PFSK-1 (cell line): ENCODE measurements around the gene NIT1.

Experiments used
- FOXP2 ChIP-seq: optimal IDR thresholded peaks from 2 replicates; pipeline ENCODE3; 2011; ENCODE audit warnings: borderline replicate concordance, control low read depth, inconsistent platforms; ENCODE audit not compliant: insufficient read depth; ENCODE audit errors: extremely low read length, extremely low read depth
- POLR2AphosphoS5 ChIP-seq: IDR thresholded peaks from 2 replicates; pipeline ENCODE4 v1.6.1; 2012; ENCODE audit warnings: low read depth, mild to moderate bottlenecking, control low read depth, low read length, moderate library complexity
- SIN3A ChIP-seq: IDR thresholded peaks from 2 replicates; pipeline ENCODE4 v1.6.1; 2012; ENCODE audit warnings: mild to moderate bottlenecking, low read length, moderate library complexity, borderline replicate concordance; ENCODE audit not compliant: insufficient read depth
- TAF1 ChIP-seq: IDR thresholded peaks from 2 replicates; pipeline ENCODE4 v1.6.1; 2012; ENCODE audit warnings: low read length, control low read depth, borderline replicate concordance; ENCODE audit not compliant: insufficient read depth
- TF ChIP-seq, protein P1 (sequence below), 2 experiments: IDR thresholded peaks; 2 replicates each; pipeline versions ENCODE4 v1.6.1 to v1.8.0; 2011 to 2012; ENCODE audit warnings: low read depth in 2 of 2, low read length in 2 of 2, control low read depth in 1 of 2, inconsistent platforms in 1 of 2, mild to moderate bottlenecking in 1 of 2, moderate library complexity in 1 of 2; ENCODE audit not compliant: insufficient read depth in 1 of 2

The NIT1 gene

DNA sequence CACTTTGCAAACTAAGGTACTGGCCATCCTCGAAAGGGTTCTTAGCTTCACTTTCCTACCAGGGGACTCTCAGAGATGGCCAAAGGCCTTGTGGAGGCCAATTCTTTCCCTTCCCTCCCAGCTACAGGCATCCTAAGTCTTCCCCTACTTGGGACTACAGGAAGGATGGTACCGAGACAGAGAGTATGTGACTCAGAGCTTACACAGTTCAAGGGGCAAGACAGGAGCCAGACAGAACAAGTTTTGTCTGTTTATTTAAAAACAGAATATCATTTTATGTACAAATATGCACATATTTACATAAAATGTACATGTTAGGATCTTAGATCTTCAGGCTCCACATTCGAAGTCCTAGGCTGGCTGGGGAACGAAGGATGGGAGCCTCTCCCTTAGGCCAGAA is 47.1 kb upstream of the NIT1 start:
- TF ChIP-seq SIN3A (no peak), FOXP2 (no peak), TAF1 (no peak), POLR2AphosphoS5 (no peak)
- TF ChIP-seq, protein P1, sequence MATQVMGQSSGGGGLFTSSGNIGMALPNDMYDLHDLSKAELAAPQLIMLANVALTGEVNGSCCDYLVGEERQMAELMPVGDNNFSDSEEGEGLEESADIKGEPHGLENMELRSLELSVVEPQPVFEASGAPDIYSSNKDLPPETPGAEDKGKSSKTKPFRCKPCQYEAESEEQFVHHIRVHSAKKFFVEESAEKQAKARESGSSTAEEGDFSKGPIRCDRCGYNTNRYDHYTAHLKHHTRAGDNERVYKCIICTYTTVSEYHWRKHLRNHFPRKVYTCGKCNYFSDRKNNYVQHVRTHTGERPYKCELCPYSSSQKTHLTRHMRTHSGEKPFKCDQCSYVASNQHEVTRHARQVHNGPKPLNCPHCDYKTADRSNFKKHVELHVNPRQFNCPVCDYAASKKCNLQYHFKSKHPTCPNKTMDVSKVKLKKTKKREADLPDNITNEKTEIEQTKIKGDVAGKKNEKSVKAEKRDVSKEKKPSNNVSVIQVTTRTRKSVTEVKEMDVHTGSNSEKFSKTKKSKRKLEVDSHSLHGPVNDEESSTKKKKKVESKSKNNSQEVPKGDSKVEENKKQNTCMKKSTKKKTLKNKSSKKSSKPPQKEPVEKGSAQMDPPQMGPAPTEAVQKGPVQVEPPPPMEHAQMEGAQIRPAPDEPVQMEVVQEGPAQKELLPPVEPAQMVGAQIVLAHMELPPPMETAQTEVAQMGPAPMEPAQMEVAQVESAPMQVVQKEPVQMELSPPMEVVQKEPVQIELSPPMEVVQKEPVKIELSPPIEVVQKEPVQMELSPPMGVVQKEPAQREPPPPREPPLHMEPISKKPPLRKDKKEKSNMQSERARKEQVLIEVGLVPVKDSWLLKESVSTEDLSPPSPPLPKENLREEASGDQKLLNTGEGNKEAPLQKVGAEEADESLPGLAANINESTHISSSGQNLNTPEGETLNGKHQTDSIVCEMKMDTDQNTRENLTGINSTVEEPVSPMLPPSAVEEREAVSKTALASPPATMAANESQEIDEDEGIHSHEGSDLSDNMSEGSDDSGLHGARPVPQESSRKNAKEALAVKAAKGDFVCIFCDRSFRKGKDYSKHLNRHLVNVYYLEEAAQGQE (IDR thresholded peaks at IDR 0.05; ENCODE audit: insufficient read depth in 1 of 2, low read depth in 2 of 2, low read length in 2 of 2): no peak

DNA sequence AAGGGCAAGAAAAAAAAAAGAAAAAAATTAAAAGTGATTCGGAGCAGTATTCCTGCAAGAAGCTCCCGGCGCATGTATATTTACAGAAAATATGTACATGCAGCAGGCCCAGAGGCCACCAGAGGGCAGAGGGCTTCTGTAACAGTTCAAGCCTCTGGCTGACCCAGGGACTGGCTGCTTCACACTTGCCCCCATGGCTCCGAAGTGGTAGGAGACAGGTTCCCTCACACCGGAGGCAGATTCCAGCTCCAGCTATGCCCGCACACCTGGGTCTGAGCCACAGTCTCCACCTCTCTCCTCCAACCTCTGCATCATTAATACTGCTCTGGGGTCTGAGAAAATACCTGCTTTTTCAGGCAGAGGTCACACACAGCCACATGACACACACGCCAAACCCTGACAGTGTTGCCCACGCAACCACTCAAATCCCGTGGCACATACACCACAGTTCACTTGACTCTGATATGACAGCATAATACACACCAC is 46.0 kb upstream of the NIT1 start:
- TF ChIP-seq SIN3A: no peak
- no peak for TF ChIP-seq TAF1
- no peak for TF ChIP-seq FOXP2
- no peak for TF ChIP-seq POLR2AphosphoS5
- TF ChIP-seq, protein P1 (IDR thresholded peaks at IDR 0.05; ENCODE audit: insufficient read depth in 1 of 2, low read depth in 2 of 2, low read length in 2 of 2): no peak

DNA sequence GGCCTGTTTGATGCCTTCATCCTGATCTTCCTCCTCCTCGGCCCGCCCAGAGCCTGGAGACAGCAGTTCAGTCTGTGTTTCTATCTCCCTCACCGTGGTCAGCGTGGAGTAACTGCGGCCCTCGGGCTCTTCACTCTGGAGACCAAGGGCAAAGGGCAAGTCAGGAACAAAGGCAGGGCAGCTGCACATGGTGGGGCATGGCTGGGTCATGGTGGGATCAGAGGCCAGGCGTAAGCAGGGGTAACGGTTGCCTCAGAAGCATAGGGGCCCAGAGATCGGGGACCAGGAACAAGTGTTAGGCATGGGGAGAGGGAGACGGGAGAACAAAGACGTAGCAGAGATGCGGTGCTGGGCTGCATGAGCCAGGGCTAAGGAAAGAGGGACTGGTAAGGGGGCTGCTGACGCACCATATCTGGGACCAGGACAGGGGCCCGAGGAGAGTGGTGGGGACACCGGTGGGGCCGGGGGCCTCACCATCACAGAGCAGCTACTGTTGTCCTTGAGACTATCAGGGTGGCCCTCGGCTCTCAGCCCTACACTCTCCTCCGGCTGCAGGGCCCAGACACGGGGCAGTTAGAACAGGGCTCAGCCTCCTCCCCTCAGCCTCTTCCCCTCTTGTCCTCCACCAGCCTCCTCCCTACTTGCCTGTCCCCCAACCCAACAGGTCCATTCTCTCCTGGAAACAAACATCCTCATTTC is 45.0 kb upstream of the NIT1 start:
- TF ChIP-seq FOXP2: no peak
- TF ChIP-seq SIN3A: no peak
- TF ChIP-seq POLR2AphosphoS5: no peak
- TF ChIP-seq TAF1: no peak
- TF ChIP-seq, protein P1 (IDR thresholded peaks at IDR 0.05; ENCODE audit: insufficient read depth in 1 of 2, low read depth in 2 of 2, low read length in 2 of 2): no peak

- TF ChIP-seq, protein P1 (IDR thresholded peaks at IDR 0.05; ENCODE audit: insufficient read depth in 1 of 2, low read depth in 2 of 2, low read length in 2 of 2): no peak
- TF ChIP-seq TAF1: no peak
- TF ChIP-seq FOXP2: no peak
- no peak for TF ChIP-seq SIN3A
These were observed 44.3 kb upstream of the NIT1 start for GRCh38 chr1:161073474-161074121.
